Esophagus muscularis mucosa (tissue), 4 donors: ENCODE measurements around the gene NUDT14.

Experiments used
- CTCF ChIP-seq, 3 experiments: fragments of 200-600 bp in 2 of 3; fragments of 450-650 bp in 1 of 3; sonication (generic) in 2 of 3; IDR thresholded peaks; one replicate each; pipeline ENCODE4 v1.5.1; 2017 to 2019; ENCODE audit warnings: antibody characterized with exemption in 3 of 3, mild to moderate bottlenecking in 2 of 3, moderate library complexity in 1 of 3
- EP300 ChIP-seq: sonication (generic); formaldehyde crosslinking; IDR thresholded peaks from one replicate; pipeline ENCODE4 v1.6.1; 2017; ENCODE audit warnings: antibody characterized with exemption
- POLR2A ChIP-seq: fragments of 450-650 bp; IDR thresholded peaks from one replicate; pipeline ENCODE4 v1.6.1; 2017; ENCODE audit warnings: antibody characterized with exemption, moderate library complexity, mild to moderate bottlenecking, low read depth
- POLR2AphosphoS5 ChIP-seq, 2 donors: sonication (generic); formaldehyde crosslinking; IDR thresholded peaks; one replicate each; pipeline ENCODE4 v1.6.1; 2017; ENCODE audit warnings: antibody characterized with exemption in 2 of 2

- TF ChIP-seq CTCF (IDR thresholded peaks at IDR 0.05) (no peak), POLR2AphosphoS5 (IDR thresholded peaks at IDR 0.05) (no peak), POLR2A (no peak), EP300 (no peak)
Observed at GRCh38 chr14:105181549-105182295, 610 bp upstream of the NUDT14 start.
